AG09319 (cell line): Measurements from ENCODE around the gene DMBX1.

ENCODE experiments used
- DNase-seq: peaks from one replicate; pipeline ENCODE4 v3.0.0-alpha.2; 2010; ENCODE audit warnings: low read depth; ENCODE audit errors: extremely low read depth
- TF ChIP-seq, protein P1 (sequence below): IDR thresholded peaks from 2 replicates; pipeline ENCODE4 v1.5.1; 2011; ENCODE audit warnings: low read depth, mild to moderate bottlenecking, inconsistent platforms, low read length, moderate library complexity

The DMBX1 gene

DNA sequence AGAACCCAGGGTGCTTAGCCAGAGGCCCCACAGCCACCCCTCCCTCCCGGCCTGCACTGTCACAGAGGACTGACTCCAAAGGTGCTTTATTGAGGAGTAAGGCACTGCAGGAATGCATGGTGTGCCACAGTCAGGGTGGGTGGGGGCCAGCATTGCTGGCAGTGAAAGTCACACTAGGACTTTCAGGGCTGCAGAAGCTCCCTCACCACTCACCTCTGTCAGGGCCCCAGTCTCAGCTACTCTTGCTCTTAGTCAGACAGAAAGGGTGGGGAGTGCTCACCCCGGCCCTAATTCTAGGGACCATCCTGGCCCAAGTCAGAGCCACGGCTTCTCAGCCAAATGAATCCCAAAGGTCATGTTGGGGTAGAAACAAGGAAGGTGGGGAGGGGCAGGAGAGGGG is 42.5 kb downstream of the DMBX1 start:
- no peak for DNase-seq
- TF ChIP-seq, protein P1, sequence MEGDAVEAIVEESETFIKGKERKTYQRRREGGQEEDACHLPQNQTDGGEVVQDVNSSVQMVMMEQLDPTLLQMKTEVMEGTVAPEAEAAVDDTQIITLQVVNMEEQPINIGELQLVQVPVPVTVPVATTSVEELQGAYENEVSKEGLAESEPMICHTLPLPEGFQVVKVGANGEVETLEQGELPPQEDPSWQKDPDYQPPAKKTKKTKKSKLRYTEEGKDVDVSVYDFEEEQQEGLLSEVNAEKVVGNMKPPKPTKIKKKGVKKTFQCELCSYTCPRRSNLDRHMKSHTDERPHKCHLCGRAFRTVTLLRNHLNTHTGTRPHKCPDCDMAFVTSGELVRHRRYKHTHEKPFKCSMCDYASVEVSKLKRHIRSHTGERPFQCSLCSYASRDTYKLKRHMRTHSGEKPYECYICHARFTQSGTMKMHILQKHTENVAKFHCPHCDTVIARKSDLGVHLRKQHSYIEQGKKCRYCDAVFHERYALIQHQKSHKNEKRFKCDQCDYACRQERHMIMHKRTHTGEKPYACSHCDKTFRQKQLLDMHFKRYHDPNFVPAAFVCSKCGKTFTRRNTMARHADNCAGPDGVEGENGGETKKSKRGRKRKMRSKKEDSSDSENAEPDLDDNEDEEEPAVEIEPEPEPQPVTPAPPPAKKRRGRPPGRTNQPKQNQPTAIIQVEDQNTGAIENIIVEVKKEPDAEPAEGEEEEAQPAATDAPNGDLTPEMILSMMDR, result no peak

DNA sequence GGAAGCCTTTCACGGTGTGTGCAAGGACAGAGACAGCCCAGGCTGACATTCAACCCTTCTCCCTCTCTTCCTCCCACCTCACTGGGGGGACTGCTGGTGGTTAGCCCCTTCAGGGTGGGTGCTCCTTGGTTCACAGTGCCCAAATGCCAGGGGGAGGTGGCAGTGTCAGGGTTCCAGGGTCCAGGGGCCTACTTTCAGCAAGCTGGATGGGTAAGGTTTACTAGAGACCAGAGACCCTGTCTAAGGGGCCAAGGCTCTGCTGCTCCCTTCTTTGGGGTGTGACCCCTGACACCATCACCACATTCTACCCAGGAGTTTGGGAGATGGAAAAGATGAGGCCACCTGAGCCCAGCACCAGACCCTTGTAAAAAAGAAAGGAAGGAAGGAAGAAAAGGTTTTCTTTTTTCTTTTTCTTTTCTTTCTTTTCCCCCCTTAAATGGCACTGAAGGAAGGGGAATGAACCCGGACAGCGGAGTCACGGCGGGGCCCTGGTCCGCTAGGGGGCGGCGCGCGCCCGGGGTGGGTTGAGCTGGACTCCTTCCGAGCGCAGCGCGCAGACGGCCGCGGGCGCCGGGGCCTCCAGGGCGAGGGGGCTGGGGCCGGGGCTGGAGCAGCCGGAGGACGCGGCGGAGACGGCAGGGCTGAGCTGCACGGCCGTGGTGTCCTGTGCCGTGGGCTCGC is 43.0 kb downstream of the DMBX1 start:
- TF ChIP-seq, protein P1, result peak; percentile 68
- DNase-seq, result no peak

DNA sequence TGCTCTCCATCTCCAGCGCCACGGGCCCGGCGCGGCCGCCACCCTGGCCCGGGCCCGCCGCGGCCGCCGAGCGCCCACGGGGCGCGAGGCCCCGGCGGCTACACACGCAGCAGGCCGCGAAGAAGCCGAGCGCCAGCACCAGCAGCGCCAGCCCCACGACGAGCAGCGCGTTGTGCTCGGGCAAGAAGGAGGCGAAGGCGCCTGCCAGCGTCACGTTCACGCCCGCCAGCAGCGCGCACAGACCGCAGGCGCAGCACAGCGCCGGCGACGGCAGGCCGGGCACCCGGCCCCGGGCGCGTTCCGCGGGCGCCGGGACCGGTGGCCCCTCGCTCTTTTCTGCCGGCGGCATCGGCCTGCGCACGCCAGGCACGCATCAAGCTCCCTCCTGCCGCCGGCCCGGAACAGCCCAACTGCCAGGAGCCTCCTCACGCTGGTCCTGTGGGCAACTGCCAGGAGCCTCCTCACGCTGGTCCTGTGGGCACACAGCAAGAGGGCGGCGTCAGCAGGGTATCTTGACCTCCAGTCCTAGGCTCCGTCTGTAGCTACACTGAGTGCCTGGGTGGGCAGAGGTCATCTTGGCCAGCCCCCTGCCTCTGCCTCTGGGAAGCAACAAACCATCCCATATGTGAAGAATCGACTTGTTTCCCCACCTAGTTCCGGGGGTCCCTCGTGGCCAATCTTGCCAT is 43.7 kb downstream of the DMBX1 start:
- DNase-seq, result no peak
- TF ChIP-seq, protein P1, result no peak

DNA sequence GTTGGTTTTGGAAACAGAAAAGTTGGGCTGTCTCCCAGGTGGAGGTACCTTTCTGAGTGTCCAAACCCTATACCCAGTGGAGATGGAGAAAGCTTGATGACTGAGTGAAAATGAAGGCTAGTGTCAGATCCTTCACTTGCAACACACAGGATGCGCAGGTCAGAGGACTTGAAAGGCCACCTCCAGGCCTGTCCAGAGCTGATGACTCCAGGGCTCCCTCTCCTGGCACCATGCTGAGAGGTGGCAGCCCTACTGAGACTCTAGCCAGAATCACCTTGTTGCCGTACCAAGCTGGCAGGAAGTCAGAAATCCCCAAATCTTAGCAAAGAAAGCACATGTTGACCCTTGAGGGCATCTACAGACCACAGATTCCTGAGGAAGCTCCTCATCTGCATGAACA is 45.4 kb downstream of the DMBX1 start:
- TF ChIP-seq, protein P1, result peak; percentile 39
- DNase-seq, result no peak

DNA sequence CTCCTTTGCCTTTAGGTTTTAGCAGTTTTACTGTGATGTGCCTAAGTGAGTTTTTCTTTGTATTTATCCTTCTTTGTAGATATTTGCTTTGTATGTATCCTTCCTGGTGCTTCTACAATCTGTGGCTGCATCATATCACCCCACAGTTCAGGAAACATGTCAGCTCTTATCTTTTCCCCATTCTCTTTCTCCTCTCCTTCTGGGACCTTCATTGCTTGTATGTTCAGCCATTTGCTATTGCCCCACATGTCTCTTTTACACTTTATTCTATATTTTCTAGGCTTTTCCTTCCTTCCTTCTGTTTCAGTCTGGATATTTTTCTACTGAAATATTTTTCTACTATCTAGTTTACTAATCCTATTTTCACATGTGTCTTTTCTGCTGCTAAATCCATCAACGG is 46.9 kb downstream of the DMBX1 start:
- DNase-seq, result no peak
- TF ChIP-seq, protein P1, result no peak

DNA sequence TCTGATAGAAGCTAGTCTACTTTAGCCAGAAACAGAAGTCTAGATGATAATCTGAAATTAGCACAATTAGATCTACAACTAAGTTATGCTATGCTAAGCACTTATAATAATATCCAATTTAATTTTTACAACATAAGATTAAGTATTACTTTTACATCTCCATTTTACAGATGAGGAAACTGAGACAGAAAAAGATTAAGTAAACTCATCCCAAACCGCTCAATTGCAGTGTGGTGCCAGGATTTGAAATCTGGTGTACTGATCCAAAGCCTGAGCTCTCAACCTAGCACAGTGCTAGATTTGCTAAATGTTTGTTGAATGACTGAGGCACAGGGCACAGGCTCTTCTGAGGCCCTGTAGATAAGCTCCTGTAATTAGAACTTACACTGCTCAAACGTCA is 48.0 kb downstream of the DMBX1 start:
- TF ChIP-seq, protein P1, result no peak
- no peak for DNase-seq

DNA sequence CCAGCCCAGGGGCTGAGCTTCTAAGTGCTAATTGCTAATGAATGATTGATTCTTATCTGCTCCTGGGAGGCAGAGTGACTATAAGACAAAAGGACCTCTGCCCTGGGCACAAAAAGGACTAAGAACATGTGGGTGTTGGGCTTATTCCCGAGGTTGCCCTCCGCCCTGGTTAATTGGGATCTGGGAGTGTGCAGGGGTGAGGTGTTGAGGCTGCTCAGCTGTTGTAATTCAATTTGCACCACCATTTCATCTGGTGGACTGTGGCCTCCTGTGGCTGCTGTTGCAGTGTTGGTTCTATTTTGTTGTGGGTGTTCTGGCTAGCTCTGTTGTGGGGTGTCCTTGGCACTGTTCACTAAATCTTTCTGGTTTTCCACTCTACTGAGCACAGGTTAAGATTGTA is 48.5 kb downstream of the DMBX1 start:
- TF ChIP-seq, protein P1, result no peak
- DNase-seq, result no peak
